GM23248 (cell line): ENCODE measurements around the gene CACNG5. TPM values are rescaled to one million over a fixed set of nuclear protein-coding genes. Genes with fewer than 3 reads are reported as not detected.

Source experiments
- DNase-seq: peaks from one replicate; pipeline ENCODE4 v3.0.0-alpha.2; 2015
- H2AFZ ChIP-seq: fragments of 200-600 bp; sonication (generic); 2 replicates; pipeline ENCODE4 v1.6.1; 2016; ENCODE audit warnings: antibody characterized with exemption
- H3F3A ChIP-seq: fragments of 200-600 bp; sonication (generic); 2 replicates; pipeline ENCODE4 v1.6.1; 2016; ENCODE audit warnings: mild to moderate bottlenecking, antibody characterized with exemption, mixed run types; ENCODE audit not compliant: insufficient read depth
- H3K27ac ChIP-seq: fragments of 200-600 bp; sonication (generic); 2 replicates; pipeline ENCODE4 v1.5.1; 2016; ENCODE audit warnings: mild to moderate bottlenecking
- H3K27me3 ChIP-seq: fragments of 200-600 bp; sonication (generic); replicated peaks from 2 replicates; pipeline ENCODE4 v1.6.1; 2016; ENCODE audit warnings: mild to moderate bottlenecking; ENCODE audit not compliant: insufficient read depth
- H3K36me3 ChIP-seq: fragments of 200-600 bp; sonication (generic); 2 replicates; pipeline ENCODE4 v1.6.1; 2016; ENCODE audit warnings: low read depth, mild to moderate bottlenecking
- H3K4me1 ChIP-seq: fragments of 200-600 bp; sonication (generic); 2 replicates; pipeline ENCODE4 v1.6.1; 2016; ENCODE audit warnings: mild to moderate bottlenecking; ENCODE audit not compliant: insufficient read depth
- H3K4me2 ChIP-seq: fragments of 200-600 bp; sonication (generic); one replicate; pipeline ENCODE4 v1.6.1; 2016; ENCODE audit warnings: mild to moderate bottlenecking; ENCODE audit not compliant: unreplicated experiment
- H3K4me3 ChIP-seq: fragments of 200-600 bp; sonication (generic); 2 replicates; pipeline ENCODE4 v1.5.1; 2016; ENCODE audit warnings: mild to moderate bottlenecking
- H3K79me2 ChIP-seq: fragments of 200-600 bp; sonication (generic); 2 replicates; pipeline ENCODE4 v1.6.1; 2016; ENCODE audit warnings: mild to moderate bottlenecking; ENCODE audit not compliant: insufficient read depth
- H3K9ac ChIP-seq: fragments of 200-600 bp; sonication (generic); 2 replicates; pipeline ENCODE4 v1.6.1; 2016; ENCODE audit warnings: mild to moderate bottlenecking
- H3K9me2 ChIP-seq: fragments of 200-600 bp; sonication (generic); 2 replicates; pipeline ENCODE4 v1.6.1; 2016; ENCODE audit warnings: mixed run types, mild to moderate bottlenecking, moderate library complexity; ENCODE audit not compliant: insufficient read depth
- H3K9me3 ChIP-seq: fragments of 200-600 bp; sonication (generic); one replicate; pipeline ENCODE4 v1.6.1; 2017; ENCODE audit warnings: low read depth
- H4K20me1 ChIP-seq: fragments of 200-600 bp; sonication (generic); 2 replicates; pipeline ENCODE4 v1.6.0; 2016; ENCODE audit not compliant: insufficient read depth
- EZH2 ChIP-seq: fragments of 200-600 bp; sonication (generic); IDR thresholded peaks from 2 replicates; pipeline ENCODE4 v1.6.1; 2018; ENCODE audit warnings: antibody characterized with exemption, mild to moderate bottlenecking; ENCODE audit not compliant: insufficient read depth, poor library complexity, severe bottlenecking
- EZH2phosphoT487 ChIP-seq: fragments of 200-600 bp; sonication (generic); IDR thresholded peaks from 2 replicates; pipeline ENCODE4 v1.6.1; 2018; ENCODE audit warnings: antibody characterized with exemption, moderate library complexity, mild to moderate bottlenecking, low read depth; ENCODE audit not compliant: insufficient read depth
- WGBS, 2 experiments: methylation state at CpG; one replicate each; pipeline ENCODE4 v1.1.6; 2015 to 2017; ENCODE audit warnings: low lambda C conversion rate in 2 of 2, low coverage in 1 of 2; ENCODE audit errors: missing lambda C conversion rate in 2 of 2; 5-methylcytosine and 5-hydroxymethylcytosine counted together
- in situ Hi-C: fragments of 300-500 bp; cut with MboI; formaldehyde crosslinking; loops from 2 replicates; pipeline ENCODE4 v1.15.0; 2020
- polyA plus RNA-seq: library from polyadenylated mRNA; unstranded; fragments of >200 nt; fragmentation: Nextera tagmentation; extraction: Ambion mirVana; gene quantifications from 2 replicates; pipeline ENCODE4 v1.2.1, GENCODE V29; 2016
- total RNA-seq: library from RNA; depleted of rRNA; stranded (reverse); fragments of >200 nt; shearing (Covaris generic); gene quantifications from 2 replicates; pipeline ENCODE4 v1.2.3, GENCODE V29; 2014

Gene CACNG5
- total and polyA plus RNA-seq, 2 experiments from 2014 or later: not detected

- Histone ChIP-seq H3K27ac (no peak overlapping the region), H3K4me3 (no peak overlapping the region), H2AFZ (no peak overlapping the region), H3K9me2 (no peaks in the 10 kb centered on the region), H3F3A (no peaks in the 10 kb centered on the region), H3K9ac (no peak overlapping the region), H4K20me1 (no peaks in the 10 kb centered on the region), H3K79me2 (no peaks in the 10 kb centered on the region), H3K4me2 (no peak overlapping the region), H3K36me3 (no peaks in the 10 kb centered on the region), H3K27me3 (peaks cover 55% of the 10 kb centered on the region), H3K4me1 (no peaks in the 10 kb centered on the region), H3K9me3 (no peaks in the 10 kb centered on the region)
- in situ Hi-C loops: no loop called here
- 27 to 48% methylated on average over 1 of the region's 1 CpG for WGBS, 2 experiments
- no peak for DNase-seq
- no peak for TF ChIP-seq EZH2
- no peak for TF ChIP-seq EZH2phosphoT487
Measured at GRCh38 chr17:66837226-66837625, 2.3 kb downstream of the CACNG5 start.

- Histone ChIP-seq H3K27me3 (peaks cover 51% of the 10 kb centered on the region), H3K9me2 (no peaks in the 10 kb centered on the region), H3K4me2 (no peak overlapping the region), H3K79me2 (no peaks in the 10 kb centered on the region), H3K4me3 (no peak overlapping the region), H3K27ac (no peak overlapping the region), H2AFZ (no peak overlapping the region), H3K36me3 (no peaks in the 10 kb centered on the region), H4K20me1 (no peaks in the 10 kb centered on the region), H3K9ac (no peak overlapping the region), H3K9me3 (no peaks in the 10 kb centered on the region), H3F3A (no peaks in the 10 kb centered on the region), H3K4me1 (no peaks in the 10 kb centered on the region)
- 56 to 62% methylated on average over 11 of the region's 11 CpGs for WGBS, 2 experiments
- in situ Hi-C loops: no loop called here
- no peak for DNase-seq
- TF ChIP-seq EZH2 (no peak), EZH2phosphoT487 (no peak)
Measured at GRCh38 chr17:66837885-66838665, 3.2 kb downstream of the CACNG5 start.

DNA sequence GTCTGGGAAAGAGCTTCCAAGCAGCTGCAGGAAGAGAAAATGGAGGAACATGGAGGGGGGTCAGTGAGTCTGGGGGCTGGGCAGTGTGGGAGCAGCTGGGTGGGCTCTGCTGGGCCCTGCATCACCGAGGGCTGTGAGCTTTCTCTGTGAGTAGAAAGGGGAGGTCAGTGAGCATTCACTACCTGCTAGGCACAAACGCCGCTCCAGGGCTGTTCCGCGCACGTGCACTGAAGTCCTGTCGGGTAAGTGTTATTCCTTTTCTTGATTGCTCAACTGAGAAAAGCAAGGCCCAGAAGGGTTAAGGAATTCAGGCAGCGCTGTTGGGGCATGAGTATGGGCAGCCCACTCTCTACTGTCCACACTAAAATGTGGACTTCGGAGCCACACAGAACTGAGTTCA, 4.7 kb downstream of the CACNG5 start:
- Histone ChIP-seq H3K9me3 (no peaks in the 10 kb centered on the region), H3K27ac (no peak overlapping the region), H3K9me2 (no peaks in the 10 kb centered on the region), H3K79me2 (no peaks in the 10 kb centered on the region), H2AFZ (no peak overlapping the region), H4K20me1 (no peaks in the 10 kb centered on the region), H3K4me2 (no peak overlapping the region), H3F3A (no peaks in the 10 kb centered on the region), H3K4me1 (no peaks in the 10 kb centered on the region), H3K9ac (no peak overlapping the region), H3K27me3 (peaks cover 38% of the 10 kb centered on the region), H3K4me3 (no peak overlapping the region), H3K36me3 (no peaks in the 10 kb centered on the region)
- WGBS, 2 experiments: 69 to 81% methylated on average over 8 to 9 of the region's 9 CpGs
- TF ChIP-seq EZH2phosphoT487 (no peak), EZH2 (no peak)
- in situ Hi-C loops: no loop called here
- no peak for DNase-seq

- Histone ChIP-seq H3K4me1 (no peaks in the 10 kb centered on the region), H3K36me3 (no peaks in the 10 kb centered on the region), H3K9me3 (no peaks in the 10 kb centered on the region), H3F3A (no peaks in the 10 kb centered on the region), H3K4me2 (no peak overlapping the region), H4K20me1 (no peaks in the 10 kb centered on the region), H3K9me2 (no peaks in the 10 kb centered on the region), H3K27ac (no peak overlapping the region), H3K79me2 (no peaks in the 10 kb centered on the region), H2AFZ (no peak overlapping the region), H3K9ac (no peak overlapping the region), H3K4me3 (no peak overlapping the region), H3K27me3 (peaks cover 35% of the 10 kb centered on the region)
- TF ChIP-seq EZH2 (no peak), EZH2phosphoT487 (no peak)
- WGBS, 2 experiments: 41 to 47% methylated on average over 10 of the region's 10 CpGs
- in situ Hi-C loops: no loop called here
- no peak for DNase-seq
Measured at GRCh38 chr17:66840061-66840460, 5.1 kb downstream of the CACNG5 start.
